Mononuclear cell (primary cell): ENCODE data around the gene KRTAP1-3. TPM values are rescaled to one million over a fixed set of nuclear protein-coding genes. Genes with fewer than 3 reads are reported as not detected.

Source experiments
- H3K27me3 ChIP-seq: 2 replicates; pipeline ENCODE4 v1.6.0; 2011; ENCODE audit warnings: low read length, control low read depth; ENCODE audit not compliant: insufficient read depth
- H3K4me1 ChIP-seq: 2 replicates; pipeline ENCODE4 v1.5.1; 2011; ENCODE audit warnings: mild to moderate bottlenecking, low read length, control low read depth; ENCODE audit not compliant: insufficient read depth
- H3K4me3 ChIP-seq: 2 replicates; pipeline ENCODE4 v1.5.1; 2011; ENCODE audit warnings: mild to moderate bottlenecking, low read length, moderate library complexity
- H3K9me3 ChIP-seq: 2 replicates; pipeline ENCODE4 v1.5.1; 2011; ENCODE audit warnings: low read depth, mild to moderate bottlenecking, control low read depth, low read length
- total RNA-seq: library from RNA; depleted of rRNA; stranded (reverse); fragments of >200 nt; gene quantifications from one replicate; pipeline ENCODE4 v1.2.3, GENCODE V29; 2012

The KRTAP1-3 gene
- total RNA-seq, 1 donor: not detected

DNA sequence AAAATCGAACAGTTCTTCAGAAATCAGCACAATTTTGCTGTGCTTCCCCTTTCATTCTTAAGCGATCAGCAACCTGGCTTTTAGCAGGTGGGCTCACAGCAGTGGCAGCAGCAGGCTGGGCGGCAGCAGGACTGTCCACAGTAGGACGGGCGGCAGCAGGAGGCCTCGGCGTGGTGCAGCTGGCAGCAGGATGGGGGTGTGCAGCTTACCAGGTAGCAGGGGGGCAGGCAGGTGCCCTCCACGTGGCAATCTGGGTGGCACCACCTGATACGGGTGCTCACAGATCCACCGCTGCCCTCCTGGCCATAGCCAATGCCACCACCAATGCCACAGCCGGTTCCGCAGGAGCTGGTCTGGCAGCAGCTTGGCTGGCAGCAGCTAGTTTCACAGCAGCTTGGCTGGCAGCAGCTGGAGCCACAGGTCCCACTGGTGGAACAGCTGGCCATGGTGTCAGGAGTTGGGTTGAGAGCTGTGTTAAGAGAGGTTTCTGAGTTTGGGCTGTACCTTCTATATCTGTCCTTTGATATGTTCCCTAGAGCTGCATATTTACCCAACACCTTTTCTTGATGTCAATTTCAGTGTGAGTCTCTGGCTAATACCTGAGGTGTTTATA lies 4.9 kb downstream of the KRTAP1-3 start, which contains the start of gene KRTAP1-4:
Gene KRTAP1-4 (minus strand): TSS at position 563 of the 613 bp plus-strand sequence. CDS start 117 bp downstream, at position 446.
- Histone ChIP-seq H3K9me3 (no peaks in the 10 kb centered on the region), H3K27me3 (peaks cover 4% of the 10 kb centered on the region), H3K4me1 (no peaks in the 10 kb centered on the region), H3K4me3 (no peak within 1 kb of the TSS)

DNA sequence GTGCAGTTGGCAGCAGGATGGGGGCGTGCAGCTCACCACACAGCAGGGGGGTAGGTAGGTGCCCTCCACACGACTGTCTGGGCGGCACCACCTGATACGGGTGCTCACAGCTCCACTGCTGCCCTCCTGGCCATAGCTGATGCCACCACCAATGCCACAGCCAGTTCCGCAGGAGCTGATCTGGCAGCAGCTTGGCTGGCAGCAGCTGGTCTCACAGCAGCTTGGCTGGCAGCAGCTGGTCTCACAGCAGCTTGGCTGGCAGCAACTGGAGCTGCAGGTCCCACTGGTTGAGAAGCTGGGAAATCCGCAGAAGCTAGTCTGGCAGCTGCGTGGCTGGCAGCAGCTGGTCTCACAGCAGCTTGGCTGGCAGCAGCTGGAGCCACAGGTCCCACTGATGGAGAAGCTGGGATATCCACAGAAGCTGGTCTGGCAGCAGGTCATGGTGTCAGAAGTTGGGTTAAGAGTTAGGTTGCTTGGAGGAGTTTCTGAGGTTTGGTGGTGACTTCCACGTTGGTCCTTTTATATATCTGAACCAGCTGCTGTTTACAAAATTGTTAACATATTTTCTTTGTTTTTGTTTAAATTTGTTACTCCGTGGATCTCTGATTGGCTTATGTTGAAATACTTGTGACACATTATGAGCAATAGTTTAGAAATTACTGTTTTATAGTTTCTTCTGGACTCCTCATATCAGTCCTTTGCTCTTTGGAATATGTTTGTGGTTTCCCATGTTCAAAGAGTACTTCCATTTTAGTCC lies 7.8 kb downstream of the KRTAP1-3 start, which contains the start of gene KRTAP1-5:
Gene KRTAP1-5 (minus strand): TSS at position 494 of the 757 bp plus-strand sequence. CDS start 53 bp downstream, at position 441.
- Histone ChIP-seq H3K27me3 (peaks cover 4% of the 10 kb centered on the region), H3K4me3 (no peak within 1 kb of the TSS), H3K9me3 (no peaks in the 10 kb centered on the region), H3K4me1 (no peaks in the 10 kb centered on the region)

DNA sequence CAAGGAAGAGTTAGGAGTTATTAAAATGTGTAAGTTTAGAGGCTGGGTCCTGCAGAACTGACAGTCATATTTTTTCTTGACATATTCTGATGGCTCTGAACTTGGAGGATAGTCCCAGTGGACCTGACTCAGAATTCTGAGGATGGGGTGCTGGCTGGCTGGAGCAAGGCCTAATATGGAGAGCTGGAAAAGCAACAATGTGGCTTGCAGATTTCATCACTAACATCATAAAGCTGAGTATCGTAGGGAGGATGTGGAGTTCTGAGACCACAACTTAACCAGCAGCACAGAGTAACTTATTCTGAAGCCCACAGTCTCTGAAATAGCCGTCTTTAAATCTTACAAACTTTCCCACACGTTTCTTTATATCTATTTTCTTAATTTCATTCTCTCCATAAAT lies 10.0 kb downstream of the KRTAP1-3 start:
- Histone ChIP-seq H3K9me3 (no peaks in the 10 kb centered on the region), H3K4me3 (no peak overlapping the region), H3K4me1 (no peaks in the 10 kb centered on the region), H3K27me3 (peaks cover 4% of the 10 kb centered on the region)

DNA sequence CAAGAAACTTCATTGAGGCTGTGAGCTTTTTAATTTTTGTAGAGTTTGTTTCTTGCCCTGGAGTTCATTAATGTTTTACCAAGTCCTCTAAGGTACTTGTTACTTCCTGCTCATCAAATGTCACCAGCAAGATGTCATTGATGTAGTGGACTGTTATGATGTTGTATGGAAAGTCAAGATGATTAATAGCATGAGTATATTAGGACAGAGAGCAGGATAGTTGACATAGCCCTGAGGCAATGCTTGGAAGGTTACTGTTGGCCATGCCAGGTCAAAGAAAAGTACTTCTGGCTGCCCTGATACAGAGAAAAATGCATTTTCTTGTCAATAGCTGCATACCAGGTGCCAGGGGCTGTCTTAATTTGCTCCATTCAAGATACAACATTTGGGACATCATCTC lies 14.3 kb downstream of the KRTAP1-3 start:
- no peaks in the 10 kb centered on the region for H3K4me1 ChIP-seq
- no peak overlapping the region for H3K4me3 ChIP-seq
- H3K9me3 ChIP-seq: no peaks in the 10 kb centered on the region
- H3K27me3 ChIP-seq: no peaks in the 10 kb centered on the region

DNA sequence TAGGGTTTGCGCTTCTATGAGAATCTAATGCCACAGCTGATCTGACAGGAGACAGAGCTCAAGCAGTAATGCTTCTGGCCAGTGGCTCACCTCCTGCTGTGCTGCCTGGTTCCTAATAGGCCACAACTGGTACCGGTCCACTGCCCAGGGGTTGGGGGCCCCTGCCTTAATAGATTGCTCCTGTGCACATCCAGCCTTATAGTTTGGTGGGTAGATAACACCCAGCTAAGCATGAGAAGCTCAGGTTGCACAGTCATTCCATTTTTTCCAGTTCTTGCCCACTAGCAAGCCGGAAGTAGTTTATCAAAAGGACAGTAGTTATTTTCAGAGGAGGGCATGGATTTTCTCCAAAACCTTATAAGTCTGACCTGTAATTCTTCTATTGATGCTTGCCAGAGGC lies 15.3 kb downstream of the KRTAP1-3 start:
- no peaks in the 10 kb centered on the region for H3K4me1 ChIP-seq
- H3K9me3 ChIP-seq: no peaks in the 10 kb centered on the region
- no peaks in the 10 kb centered on the region for H3K27me3 ChIP-seq
- H3K4me3 ChIP-seq: no peak overlapping the region

DNA sequence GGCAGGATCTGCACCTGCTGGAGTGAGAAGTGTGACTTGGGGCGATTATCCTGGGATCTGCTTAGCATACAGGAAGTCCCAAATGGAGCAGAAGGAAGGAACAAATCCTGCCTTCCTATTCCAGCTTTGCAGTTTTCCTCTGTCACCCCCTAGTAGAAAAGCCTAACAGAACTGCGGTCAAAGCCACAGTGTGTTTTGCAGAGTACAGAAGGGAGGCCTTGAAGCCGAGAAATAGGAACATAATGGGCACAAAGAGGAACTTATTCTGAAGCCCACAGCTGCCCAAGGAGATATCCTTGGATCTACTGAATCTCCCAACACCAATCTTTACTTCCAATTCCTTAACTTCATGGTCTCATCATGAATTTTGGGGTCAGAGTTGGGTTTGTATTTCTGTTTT lies 16.1 kb downstream of the KRTAP1-3 start:
- Histone ChIP-seq H3K4me1 (no peaks in the 10 kb centered on the region), H3K4me3 (no peak overlapping the region), H3K9me3 (no peaks in the 10 kb centered on the region), H3K27me3 (no peaks in the 10 kb centered on the region)

DNA sequence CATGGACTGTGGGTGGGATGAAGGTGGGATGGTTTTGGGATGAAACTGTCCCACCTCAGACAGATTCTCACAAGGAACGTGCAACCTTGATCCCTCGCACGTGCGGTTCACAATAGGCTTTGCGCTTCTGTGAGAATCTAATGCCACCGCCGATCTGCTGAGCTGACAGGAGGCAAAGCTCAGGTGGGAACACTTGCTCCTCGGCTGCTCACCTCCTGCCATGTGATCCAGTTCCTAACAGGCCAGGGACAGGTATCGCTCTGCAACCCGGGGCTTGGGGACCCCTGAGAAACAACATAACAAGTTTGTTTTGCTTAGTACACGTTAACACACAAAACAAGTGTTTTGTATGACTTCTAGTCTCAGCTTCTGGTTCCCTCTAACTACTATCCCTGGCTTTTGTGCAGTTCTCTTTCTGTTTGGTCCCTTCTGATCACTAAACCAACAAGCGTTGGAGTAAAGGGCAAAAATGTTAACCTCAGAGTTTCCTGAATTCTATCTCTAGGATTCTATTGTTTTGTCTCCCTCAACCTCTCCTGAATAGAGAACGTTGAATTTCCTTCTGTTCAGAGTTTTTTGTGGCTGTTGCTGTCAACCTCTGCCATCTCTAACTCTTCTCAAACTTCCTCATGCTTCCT lies 18.0 kb downstream of the KRTAP1-3 start:
- Histone ChIP-seq H3K9me3 (no peaks in the 10 kb centered on the region), H3K4me1 (no peaks in the 10 kb centered on the region), H3K27me3 (no peaks in the 10 kb centered on the region), H3K4me3 (no peak overlapping the region)

DNA sequence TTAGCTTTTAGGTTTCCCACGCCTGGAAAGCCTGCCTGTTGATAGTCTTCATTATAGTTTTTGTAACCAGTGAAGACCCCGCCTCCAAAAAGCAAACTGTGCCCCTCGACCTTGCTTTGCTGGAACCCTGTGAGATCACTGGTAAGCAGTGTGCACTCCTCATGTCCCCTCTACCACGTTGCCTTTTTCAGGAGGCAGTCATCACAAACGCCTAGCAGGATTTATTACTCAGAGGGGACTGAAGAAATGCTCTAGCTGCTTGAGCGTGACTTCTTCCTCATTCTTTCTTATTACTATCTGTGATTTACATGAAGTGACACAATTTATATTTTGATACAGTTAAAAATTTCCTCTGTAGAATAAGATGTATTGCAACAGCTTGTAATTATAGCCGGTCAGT lies 19.2 kb downstream of the KRTAP1-3 start:
- Histone ChIP-seq H3K4me1 (no peaks in the 10 kb centered on the region), H3K4me3 (no peak overlapping the region), H3K9me3 (no peaks in the 10 kb centered on the region), H3K27me3 (no peaks in the 10 kb centered on the region)

DNA sequence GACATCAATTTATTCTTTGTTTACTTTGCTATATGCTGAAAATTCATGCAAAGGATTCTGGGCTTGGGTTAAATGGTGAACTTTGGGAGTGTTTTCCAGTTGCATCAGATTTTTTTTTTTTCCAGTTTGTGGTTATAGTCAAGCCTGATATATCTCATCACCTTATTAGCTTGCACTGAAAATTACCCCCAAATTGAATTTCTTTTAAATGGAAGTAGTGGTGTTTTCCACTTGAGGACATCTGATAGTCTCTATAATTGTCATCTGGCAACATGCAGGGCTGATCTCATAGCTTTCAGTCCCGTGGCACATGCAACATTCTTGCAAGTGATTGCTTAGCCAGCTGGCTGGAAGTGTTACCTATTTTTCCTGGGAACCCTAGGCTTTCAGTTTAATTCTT lies 21.1 kb downstream of the KRTAP1-3 start:
- H3K27me3 ChIP-seq: no peaks in the 10 kb centered on the region
- no peaks in the 10 kb centered on the region for H3K4me1 ChIP-seq
- no peak overlapping the region for H3K4me3 ChIP-seq
- no peaks in the 10 kb centered on the region for H3K9me3 ChIP-seq

DNA sequence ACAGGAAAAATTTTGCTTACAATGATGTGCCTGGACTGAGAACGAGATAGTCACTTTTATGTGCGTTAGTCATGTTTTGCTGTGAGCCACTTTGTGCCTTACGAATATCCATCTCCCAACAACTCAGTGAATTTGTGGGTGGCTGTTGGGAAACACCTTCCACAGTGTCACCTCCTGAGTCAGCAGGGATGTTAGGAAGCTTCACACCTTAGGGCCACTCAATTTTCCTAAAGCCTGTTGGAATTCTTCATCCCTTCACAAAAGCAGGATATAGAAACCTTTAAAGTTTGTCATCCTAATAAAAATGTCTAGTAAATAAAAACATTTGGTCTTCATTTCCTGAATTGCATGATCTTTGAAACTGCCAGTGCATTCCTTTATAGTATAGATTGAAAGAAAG lies 21.5 kb downstream of the KRTAP1-3 start:
- Histone ChIP-seq H3K27me3 (no peaks in the 10 kb centered on the region), H3K4me1 (no peaks in the 10 kb centered on the region)

DNA sequence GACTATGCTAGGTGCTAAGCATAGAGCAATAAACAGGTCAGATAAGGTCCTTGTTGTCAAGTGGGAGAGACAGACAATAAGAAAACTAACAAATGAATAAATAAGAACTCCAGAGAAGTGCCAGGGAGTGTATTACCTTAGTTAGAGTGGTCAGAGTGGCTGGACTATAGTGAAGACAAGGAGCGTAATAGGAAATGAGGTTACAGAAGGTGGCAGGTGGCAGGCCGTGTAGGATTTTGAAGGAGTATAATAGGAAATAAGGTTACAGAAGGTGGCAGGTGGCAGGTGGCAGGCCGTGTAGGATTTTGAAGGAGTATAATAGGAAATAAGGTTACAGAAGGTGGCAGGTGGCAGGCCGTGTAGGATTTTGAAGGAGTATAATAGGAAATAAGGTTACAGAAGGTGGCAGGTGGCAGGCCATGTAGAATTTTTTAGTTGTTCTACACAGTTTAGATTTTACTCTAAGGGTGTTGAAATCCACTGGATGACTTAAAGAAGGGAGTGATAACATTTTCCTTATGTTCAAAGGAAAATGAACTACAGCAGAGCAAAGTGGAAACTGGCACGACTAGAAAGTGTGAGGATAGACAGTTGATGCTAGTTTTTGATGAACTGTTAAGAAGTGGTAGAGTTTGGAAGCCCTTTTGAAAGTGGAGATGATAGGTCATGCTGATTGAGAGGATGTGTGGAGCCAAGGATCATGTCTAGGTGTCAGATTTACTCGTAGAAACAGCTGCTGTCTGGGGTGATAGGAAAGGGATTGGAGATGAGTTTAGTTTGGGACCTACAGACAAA lies 22.2 kb downstream of the KRTAP1-3 start:
- H3K9me3 ChIP-seq: no peaks in the 10 kb centered on the region
- no peaks in the 10 kb centered on the region for H3K27me3 ChIP-seq
- H3K4me3 ChIP-seq: no peak overlapping the region
- H3K4me1 ChIP-seq: no peaks in the 10 kb centered on the region

More for the DNA sequence above, 21.5 kb downstream of the KRTAP1-3 start:
- Histone ChIP-seq H3K9me3 (no peaks in the 10 kb centered on the region), H3K4me3 (no peak overlapping the region)

DNA sequence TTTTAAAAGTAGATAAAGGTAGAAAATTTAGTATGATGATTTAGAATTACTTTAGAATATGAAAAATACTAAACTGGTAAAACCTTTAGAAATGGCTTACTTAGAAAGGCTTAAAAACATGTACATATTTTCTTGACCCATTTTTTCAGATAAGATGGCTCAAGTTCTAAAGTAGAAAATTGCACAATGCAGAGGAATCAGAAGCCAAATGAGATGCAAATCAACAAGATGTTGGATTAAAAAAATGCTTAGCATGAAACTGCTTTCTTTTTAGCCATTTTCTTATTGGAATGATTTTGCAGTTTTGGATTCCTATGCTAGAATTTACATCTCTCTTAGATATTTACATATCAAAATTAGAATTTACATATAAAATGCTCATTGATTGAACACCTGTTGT lies 24.2 kb downstream of the KRTAP1-3 start:
- Histone ChIP-seq H3K27me3 (peaks cover 2% of the 10 kb centered on the region), H3K4me3 (no peak overlapping the region), H3K4me1 (no peaks in the 10 kb centered on the region), H3K9me3 (no peaks in the 10 kb centered on the region)

DNA sequence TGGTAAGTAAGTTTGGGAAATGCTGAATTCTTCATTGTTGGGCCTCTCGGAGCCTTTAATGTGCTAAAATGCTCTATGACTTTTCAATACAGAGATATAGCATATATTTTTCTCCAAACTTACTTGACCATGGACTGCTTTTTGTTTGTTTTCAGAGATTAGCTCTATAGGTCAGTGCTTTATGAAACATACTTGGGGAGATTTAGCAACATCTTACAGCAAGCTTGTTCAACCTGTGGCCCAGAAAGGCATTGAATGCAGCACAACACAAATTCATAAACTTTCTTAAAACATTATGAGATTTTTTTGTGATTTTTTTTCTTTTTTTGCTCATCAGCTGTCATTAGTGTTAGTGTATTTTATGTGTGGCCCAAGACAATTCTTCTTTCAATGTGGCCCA lies 24.7 kb downstream of the KRTAP1-3 start:
- Histone ChIP-seq H3K27me3 (peaks cover 2% of the 10 kb centered on the region), H3K4me1 (no peaks in the 10 kb centered on the region), H3K4me3 (no peak overlapping the region), H3K9me3 (no peaks in the 10 kb centered on the region)

DNA sequence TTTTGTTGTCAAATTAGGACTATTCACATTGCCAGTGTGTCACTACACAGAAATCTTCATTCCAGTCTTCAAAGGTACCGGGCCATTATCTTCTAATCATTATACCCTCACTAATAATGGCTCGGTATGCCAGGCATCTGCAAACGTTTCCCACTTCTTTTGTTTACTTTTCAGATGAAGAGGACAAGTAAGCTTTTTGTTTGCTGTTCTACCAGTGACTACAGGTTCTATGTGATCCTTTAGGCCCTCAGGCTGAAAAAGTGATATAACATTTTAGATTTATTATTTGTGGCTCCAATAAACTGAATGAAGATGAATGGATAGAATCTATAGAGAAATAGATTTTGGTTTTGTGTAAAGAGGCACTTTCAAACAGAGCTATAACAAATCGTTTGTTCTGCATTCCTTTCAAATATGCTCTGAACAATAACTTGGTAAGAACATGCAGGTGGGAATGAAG lies 25.3 kb downstream of the KRTAP1-3 start:
- Histone ChIP-seq H3K4me3 (no peak overlapping the region), H3K9me3 (no peaks in the 10 kb centered on the region), H3K4me1 (no peaks in the 10 kb centered on the region), H3K27me3 (peaks cover 2% of the 10 kb centered on the region)

DNA sequence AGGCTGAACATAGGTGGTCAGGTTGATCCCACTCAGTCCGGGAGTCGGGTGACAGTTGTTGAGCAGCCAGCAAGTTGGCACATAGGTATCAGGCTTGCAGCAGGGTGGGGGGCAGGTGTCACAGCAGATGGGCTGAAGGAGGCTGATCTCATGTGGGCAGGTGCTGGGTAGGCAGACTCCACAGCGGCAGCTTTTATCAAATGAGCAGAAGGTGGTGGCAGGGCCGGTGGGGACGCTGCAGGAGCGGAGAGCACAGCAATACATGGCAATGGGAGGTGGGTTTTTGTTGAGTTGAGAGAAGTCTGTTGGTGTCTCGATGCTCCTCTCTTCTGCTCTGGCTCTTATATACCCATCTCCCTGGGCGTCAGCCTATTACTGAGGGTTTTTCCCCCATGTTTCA lies 25.9 kb downstream of the KRTAP1-3 start, which contains the start of gene KRTAP3-1:
Gene KRTAP3-1 (minus strand): TSS at position 318 of the 400 bp plus-strand sequence. CDS start 54 bp downstream, at position 264.
- no peaks in the 10 kb centered on the region for H3K4me1 ChIP-seq
- no peak within 1 kb of the TSS for H3K4me3 ChIP-seq
- H3K9me3 ChIP-seq: no peaks in the 10 kb centered on the region
- H3K27me3 ChIP-seq: peaks cover 2% of the 10 kb centered on the region
